DMS53 treated with DMSO at 0.1 percent for 48 hours (cell line): ENCODE results near the gene PIBF1.
"Not testable (repeated sequence)": the region's sequence is repeated elsewhere in the genome, so short reads cannot be mapped to it uniquely, and the experiment has no call there.

Experiments
- DNase-seq: peaks from one replicate; lab custom pipeline; 2025; ENCODE audit not compliant: unreplicated experiment; lab: John Stamatoyannopoulos, UW

Gene PIBF1, protein sequence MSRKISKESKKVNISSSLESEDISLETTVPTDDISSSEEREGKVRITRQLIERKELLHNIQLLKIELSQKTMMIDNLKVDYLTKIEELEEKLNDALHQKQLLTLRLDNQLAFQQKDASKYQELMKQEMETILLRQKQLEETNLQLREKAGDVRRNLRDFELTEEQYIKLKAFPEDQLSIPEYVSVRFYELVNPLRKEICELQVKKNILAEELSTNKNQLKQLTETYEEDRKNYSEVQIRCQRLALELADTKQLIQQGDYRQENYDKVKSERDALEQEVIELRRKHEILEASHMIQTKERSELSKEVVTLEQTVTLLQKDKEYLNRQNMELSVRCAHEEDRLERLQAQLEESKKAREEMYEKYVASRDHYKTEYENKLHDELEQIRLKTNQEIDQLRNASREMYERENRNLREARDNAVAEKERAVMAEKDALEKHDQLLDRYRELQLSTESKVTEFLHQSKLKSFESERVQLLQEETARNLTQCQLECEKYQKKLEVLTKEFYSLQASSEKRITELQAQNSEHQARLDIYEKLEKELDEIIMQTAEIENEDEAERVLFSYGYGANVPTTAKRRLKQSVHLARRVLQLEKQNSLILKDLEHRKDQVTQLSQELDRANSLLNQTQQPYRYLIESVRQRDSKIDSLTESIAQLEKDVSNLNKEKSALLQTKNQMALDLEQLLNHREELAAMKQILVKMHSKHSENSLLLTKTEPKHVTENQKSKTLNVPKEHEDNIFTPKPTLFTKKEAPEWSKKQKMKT

DNA sequence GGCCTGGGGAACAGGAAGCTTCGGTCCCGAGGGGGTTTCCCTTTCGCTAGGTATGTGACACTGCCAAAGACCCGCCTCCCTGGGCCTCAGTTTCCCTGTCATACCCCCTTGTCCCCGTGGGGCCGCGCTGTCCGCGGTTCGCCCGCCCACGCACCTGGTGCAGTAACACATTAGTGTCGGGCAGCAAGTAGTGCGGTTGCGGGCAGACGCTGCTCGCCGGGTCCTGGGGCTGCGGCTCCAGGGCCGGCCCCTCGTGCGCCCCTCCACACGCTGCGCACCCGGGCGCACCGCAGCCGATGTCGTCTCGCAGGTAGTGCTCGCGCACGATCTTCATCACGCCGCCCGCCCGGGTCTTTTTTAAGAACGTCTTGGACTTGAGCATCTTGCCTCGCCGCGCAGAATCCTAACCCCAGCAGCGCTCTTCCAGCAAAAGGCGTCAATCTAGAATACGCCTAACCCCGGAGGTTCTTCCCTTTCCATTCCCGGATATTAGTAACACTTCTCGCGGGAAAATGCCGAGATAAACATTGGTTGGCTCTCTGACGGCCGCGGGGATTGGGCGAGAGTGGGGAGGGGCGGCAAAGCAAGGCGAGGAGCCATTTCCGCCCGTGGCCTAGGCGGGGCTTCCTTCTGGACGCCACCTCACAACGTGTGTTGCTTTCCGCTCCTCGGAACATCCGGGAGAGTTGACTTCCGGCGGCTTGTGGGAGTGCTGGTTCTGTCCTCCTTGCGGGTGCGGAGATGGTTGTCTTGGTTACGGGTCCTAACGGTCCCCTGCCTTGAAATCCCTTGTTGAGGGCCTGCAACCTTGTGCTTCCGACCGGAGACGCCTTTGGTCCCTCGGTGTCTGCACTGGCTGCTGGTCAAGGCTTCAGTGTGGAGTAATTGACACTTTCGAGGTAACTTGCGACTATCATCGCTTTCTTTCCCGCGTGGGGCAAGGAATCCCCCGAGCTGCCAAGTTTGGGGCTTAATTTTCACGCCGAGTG, at the start of gene PIBF1, which contains the start of gene DIS3:
TSS of gene PIBF1 (plus strand) at position 683 of the 989 bp plus-strand sequence. CDS start 1,337 bp downstream, outside the sequence.
TSS of gene DIS3 (minus strand) at position 450 of the 989 bp plus-strand sequence. CDS start at position 382, 68 bp downstream.
- peak; percentile 59 for DNase-seq

DNA sequence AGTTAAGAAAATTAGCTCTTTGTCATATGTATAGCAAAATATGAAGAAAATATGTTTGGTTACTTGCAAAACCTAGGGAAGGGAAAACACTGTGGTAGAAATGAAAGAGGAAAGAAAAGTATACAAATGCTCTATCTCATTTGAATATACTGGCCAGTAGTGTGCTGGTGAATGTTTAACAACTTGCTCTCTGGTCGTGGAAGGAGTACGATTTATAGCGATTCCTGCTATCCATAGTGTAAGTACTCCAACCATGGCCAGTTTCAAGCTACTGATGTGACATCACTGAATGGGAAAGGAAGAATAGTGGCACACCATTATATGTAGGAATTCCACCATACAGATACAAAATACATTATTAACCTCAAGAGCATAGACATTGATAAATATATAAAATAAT, 44.9 kb upstream of the PIBF1 start:
- DNase-seq = no peak

DNA sequence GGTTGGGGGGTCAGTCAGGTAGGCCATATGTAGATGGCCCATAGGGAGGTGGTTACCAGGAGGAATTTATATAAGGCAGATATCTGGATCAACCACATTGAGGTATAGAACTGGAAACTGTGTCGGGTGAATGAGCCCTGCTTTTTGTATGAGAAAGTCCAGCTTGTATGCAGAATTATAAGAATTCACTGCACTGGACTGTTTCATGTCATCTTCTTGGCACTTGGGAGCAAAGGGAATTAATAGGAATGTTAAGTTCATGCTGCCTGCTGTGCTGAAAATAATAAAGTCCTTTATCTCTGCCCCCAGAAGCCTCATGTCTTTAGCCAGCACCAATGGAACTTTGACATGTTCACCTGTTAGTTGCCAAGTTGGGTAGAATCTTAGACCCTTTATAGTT, 41.9 kb upstream of the PIBF1 start:
- DNase-seq = no peak

DNA sequence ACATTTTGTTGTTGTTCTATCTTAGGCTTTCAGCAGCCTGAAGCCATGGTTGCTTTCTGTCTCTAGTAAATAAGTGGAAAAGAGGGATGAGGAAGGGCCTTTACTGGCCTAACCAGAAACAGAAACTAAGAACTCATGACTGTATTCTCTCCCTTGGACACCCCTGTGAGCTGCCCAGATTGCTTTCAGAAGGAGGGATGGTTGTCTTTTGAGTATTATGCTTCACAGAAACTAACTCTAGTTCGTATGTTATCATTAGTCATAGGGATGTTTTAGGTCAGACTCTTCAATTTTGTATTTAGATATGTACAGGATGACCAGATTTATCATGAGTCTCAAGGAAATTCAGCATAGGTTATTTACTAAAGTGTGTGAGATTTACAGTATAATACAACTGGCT, 36.7 kb upstream of the PIBF1 start:
- no peak for DNase-seq

DNA sequence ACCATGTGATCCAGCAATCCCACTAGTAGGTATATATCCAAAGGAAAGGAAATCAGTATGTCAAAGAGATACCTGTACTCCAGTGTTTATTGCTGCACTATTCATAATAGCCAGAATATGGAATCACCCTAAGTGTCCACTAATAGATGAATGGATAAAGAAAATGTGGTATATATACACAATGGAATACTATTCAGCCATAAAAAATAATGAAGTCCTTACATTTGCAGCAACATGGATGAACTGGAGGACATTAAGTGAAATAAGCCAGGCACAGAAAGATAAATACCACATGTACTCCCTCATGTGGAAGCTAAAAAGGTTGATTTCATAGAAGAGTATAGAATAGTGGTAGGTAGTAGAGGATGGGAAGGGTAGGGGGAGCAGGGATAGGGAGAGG, 30.7 kb upstream of the PIBF1 start:
- no peak for DNase-seq

DNA sequence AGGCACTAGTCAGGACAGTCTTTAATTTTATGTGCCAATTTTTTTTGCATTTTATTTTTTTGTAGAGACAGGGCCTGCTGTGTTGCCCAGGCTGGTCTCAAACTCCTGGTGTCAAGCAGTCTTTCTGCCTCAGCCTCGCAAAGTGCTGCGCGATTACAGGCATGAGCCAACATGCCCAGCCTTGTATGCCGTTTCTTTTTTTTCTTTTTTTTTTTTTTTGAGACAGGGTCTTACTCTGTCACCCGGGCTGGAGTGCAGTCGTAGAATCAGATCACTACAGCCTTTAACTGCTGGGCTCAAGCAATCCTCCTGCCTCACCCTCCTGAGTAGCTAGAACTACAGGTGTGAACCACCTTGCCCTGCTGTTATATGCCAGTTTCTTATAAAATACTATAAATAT, 27.8 kb upstream of the PIBF1 start:
- DNase-seq = no peak

DNA sequence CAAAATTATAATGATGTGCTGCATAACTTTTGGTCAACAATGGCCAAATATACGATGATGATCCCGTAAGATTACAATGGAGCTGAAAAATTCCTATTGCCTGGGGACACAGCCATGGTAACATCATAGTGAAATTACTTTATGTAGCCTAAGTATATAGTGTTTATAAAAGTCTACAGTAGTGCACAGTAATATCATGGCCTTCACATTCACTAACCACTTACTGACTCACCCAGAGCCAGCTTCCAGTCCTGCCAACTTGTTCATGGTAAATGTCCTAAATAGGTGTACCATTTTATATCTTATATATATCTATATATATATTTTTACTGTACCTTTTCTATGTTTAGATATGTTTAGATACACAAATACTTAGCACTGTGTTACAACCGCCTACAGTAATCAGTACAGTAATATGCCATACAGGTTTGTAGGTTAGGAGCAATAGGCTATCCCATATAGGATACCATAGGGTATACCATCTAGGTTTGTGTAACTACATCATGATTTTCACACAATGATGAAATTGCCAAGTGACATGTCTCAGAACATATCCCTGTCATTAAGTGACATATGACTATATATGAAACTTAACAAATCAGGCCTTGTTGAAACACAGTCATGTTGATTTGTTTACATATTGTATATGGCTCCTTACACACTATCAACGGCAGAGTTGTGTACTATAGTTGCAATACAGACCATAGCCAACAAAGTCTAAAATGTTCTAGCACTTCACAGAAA, 24.0 kb upstream of the PIBF1 start:
- DNase-seq = no peak

DNA sequence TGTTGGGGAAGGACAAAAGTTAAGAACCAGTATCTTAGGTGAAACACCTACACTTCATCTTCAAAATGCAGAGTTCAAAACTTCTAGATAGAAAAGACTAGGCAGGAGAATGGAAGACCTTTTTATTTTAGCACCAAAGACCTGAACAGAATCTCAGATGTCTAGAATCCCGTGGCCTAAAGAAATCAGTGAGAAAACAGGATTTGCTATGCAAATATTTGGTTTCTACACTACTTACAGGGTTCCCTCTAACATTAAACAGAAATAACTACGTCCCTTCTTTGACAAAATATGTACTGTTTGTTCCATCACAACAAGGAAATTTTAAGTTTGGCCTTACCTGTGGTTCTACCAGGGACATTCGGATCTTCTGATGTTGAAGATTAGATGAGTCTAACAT, 21.7 kb upstream of the PIBF1 start:
- DNase-seq = no peak

DNA sequence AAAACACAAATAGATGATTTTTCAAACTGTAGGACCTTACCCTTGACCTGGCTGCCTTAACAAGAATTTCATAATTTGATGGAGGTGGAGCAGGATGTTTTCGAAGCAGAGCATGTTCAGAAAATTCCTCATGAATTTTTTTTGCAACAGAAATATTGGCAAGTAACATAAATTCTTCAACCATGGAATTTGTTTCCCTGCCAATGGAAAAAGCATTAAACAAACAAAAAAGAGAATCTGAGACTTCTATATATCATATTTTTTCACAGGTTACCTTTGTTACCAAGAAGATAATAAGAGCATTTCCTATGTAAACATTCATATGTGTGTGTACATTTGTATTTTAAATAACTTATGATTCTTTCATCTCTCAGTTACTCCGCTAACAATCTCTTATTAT, 18.5 kb upstream of the PIBF1 start:
- no peak for DNase-seq

DNA sequence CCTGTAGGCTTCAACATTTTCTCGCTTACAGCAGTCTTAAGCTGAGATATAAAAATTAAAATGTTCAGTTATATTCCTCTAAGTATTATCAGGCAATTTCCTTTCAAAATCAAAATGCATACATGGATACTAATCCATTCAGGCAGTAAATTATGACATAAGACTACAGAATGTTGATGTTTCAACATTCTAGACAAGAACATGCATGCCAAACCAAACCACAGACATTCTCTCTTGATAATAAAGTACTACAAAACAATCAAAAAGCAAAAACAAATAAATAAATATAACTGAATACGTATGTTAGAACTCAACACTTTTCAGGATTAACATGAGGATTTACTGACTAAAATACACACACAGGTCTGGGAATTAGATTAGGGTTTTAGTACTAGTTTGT, 7.9 kb upstream of the PIBF1 start:
- DNase-seq = no peak

DNA sequence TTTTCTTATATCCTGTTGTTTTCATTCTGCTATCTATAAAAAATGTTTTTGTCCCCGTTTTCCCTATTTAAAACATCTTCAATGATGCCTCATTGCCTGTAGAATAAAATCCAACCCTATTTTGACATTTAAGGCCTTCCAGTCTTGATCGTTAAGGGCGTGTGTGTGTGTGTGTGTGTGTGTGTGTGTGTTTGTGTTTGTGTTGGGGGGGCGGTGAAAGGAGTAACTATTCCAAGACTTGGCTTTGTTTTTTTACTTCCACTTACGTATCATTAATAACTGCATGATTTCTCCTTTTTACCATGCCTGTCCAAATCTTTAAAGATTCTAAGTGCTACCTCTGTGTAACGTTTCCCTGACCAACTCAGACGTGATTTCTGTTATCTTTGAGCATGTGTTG, 784 bp downstream of the PIBF1 start:
- no peak for DNase-seq

DNA sequence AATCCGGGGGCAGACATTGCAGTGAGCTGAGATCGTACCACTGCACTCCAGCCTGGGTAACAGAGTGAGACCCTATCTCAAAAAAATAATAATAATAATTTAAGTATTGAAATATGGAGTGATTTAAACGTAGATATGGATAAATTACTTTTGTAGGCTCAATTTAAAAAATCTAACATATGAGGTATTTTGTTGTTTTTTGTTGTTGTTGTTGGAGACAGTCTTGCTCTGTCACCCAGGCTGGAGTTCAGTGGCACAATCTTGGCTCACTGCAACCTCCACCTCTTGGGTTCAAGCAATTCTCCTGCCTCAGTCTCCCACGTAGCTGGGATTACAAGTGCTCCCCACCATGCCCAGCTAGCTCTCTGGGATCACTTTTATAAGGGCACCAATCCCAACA, 2.7 kb downstream of the PIBF1 start:
- DNase-seq = not testable (repeated sequence)

DNA sequence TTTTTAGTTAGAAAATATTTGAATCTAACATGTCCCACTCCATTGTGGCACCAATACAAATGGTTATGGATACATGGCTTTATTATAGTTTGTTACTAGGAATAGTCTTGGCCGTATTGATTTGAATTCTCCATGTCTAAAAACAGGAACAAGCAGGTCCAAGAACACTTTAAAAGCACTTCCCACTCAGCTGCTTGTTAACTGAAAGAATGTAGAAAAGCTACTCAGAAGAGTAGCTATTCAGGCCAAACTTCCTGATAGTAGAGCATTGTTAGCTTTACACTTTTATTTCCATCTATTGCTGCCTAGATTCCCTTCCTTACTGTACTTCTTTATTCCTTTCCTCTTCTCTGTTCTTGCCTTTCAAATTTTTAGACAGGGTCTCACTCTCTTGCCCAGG, 6.9 kb downstream of the PIBF1 start:
- no peak for DNase-seq

DNA sequence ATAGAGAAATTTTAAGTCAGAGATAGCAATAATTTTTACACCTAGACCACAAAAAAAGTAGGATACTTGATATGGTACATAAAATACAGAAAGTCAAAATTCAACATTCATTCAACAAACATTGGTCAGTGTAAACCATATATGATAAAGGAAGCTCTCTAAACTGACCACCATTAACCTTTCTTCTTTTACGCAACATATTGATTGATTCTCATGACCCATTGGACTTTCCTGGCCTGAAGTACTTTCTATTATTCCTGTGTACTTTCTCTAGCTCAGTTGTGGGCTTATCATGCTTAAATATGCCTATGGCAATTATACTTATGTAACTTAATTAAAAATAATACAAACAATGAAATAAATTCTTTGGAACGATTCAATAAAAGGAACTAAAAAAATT, 10.7 kb downstream of the PIBF1 start:
- no peak for DNase-seq

DNA sequence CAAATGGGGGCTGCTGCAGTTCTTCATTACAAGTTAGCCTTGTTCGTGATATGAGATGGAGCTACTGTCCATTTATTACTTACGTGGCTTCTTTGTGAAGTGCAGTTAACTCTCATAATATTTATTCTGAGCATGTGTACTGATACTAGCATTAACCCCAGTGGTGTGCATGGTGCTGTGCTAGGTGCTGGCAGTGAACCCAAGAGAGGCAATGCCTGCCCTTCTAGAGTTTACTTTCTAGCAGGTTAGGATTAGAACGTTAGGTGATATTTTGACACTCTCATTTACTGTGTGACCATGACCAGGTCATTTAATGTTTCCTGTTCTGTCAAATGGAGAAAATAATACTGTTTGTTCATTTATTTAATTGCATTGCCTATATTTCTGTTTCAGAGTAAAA, 16.9 kb downstream of the PIBF1 start:
- no peak for DNase-seq

DNA sequence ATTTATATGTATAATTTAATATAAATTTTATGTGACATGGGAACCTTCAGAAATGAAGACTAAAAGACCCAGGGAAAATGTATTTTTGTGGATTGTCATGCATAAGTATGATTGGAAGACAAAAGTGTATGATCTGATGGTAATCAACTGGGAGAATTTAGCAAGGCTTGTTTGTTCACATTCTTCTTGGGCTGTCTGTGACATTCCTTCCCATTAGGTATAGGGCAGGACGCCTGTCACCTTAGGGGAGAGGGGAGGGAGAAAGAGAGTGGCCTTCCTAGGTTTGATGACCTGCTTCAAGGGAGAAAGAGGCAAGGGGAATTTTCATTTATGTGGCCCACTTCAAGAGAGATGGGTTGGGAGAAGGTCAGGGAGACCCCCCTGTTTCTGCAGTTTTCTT, 22.4 kb downstream of the PIBF1 start:
- DNase-seq = no peak

DNA sequence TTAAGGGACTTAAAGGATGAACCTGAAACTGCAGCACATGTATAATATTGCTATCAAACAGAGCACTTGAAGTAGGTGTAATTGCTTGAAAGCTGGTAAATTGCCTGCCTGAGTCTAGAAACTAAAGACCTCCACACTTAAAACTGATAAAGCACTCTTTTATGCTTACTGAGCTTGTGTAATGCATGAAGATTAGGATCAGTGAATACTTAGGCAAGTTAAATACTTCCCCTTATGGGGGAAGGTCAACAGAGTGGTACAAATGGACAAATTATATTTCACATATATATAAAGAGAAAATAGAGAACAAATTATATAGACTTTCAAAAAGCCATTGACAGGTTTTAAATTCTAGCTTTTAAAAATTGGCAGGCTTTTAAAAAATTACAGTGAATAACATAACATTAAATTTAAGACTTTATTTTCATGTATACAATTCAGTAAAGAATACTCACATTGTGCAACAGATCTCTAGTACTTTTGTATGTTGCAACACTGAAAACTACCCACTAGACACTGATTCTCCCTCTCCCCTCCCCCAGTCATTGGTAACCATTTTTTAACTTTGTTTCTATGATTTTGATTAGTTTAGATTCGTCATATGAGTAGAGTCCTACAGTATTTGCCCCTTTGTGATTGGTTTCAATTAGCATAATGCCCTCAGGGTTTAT, 23.9 kb downstream of the PIBF1 start:
- no peak for DNase-seq

DNA sequence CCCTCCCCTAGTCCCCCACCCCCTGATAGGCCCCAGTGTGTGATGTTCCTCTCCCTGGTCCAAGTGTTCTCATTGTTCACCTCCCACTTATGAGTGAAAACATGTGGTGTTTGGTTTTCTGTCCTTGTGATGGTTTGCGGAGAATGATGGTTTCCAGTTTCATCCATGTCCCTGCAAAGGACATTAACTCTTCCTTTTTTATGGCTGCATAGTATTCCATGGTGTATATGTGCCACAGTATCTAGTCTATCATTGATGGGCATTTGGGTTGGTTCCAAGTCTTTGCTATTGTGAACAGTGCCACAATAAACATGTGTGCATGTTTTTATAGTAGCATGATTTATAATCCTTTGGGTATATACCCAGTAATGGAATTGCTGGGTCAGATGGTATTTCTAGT, 24.6 kb downstream of the PIBF1 start:
- not testable (repeated sequence) for DNase-seq

DNA sequence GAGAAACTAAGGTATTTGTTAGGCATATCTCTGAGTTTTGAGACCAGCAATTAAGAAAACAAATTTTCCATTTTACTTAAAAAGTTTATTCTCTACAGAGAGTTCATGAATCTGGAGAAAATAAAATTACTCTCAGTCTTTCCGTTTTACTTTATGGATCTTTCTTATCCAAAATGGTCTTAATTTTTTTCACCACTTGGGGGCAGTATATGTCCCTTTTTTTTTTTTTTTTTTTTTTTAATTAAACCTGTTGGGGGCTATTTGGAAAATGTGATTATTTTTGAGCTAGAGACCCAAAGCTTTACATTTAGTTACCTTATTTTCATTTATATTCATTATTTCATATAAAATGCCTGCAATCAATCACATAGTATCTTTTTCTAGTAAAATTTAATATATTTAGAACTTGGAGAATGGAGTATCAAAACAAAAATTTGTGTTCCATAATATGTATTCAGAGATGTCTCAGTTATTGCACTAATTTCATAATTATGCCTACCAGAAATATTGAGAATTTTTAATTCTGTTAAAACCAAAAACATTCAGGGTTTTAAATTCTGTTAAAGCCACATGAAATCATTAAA, 27.1 kb downstream of the PIBF1 start:
- no peak for DNase-seq
